ENCODE data around the gene ENTPD6.

DNA sequence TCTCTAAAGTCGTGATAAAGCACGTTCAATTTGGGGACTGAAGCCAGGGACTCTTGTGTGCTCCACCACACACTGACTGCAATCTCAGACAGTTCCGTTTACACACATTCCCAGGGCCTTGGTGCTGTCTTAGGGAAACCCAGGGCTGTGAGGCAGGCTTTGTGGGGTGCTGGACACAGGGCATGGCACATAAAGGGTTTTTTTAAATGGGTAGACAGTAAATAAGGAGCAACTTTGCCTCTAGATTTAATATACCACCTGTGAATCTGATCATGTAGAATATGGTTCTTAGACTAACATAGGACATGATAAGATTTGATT is 2.3 kb downstream of the ENTPD6 start:
- TF ChIP-seq EZH2 (IDR thresholded peaks at IDR 0.05; ENCODE audit: insufficient read depth, poor library complexity, severe bottlenecking) (no peak), EZH2phosphoT487 (IDR thresholded peaks at IDR 0.05; ENCODE audit: insufficient read depth, low read depth) (no peak)
